ENCODE results near the gene HTR2C.

DNA sequence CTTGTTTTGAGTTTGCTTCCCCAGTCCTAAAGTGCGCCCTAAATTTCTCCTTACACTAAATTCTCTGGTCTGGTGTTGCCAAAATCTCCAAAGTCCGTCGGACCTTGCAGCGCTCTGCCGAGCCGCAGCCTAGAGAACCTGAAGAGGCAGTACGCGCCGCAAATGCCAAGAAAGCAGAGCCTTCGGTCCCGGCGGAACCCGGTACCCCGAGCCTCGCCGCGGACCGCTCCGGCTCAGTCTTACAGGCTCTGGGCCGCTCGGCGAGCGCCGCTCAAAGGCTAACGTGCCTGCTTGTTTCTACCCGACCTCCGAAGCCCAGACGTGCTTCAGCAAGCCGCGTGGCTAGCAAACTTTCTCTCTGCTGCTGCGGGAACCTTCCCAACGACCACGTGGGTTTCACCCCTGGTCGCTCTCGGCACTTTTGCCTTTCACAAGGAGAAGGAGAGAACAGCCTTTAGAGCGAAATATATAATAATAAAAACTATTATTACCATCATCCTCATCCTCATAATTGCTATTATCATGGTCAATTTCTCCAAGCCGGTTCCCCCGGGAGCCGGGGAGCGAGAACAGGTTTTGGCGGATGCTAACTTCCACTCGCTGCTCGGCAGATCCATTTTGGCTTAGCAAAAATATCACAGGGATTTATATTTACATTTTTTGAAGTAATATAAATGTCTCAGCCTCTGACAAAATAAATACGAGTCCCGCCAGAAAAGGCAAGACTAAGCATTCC, 2.2 kb upstream of the HTR2C start:
- TF ChIP-seq, protein P1, sequence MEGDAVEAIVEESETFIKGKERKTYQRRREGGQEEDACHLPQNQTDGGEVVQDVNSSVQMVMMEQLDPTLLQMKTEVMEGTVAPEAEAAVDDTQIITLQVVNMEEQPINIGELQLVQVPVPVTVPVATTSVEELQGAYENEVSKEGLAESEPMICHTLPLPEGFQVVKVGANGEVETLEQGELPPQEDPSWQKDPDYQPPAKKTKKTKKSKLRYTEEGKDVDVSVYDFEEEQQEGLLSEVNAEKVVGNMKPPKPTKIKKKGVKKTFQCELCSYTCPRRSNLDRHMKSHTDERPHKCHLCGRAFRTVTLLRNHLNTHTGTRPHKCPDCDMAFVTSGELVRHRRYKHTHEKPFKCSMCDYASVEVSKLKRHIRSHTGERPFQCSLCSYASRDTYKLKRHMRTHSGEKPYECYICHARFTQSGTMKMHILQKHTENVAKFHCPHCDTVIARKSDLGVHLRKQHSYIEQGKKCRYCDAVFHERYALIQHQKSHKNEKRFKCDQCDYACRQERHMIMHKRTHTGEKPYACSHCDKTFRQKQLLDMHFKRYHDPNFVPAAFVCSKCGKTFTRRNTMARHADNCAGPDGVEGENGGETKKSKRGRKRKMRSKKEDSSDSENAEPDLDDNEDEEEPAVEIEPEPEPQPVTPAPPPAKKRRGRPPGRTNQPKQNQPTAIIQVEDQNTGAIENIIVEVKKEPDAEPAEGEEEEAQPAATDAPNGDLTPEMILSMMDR (IDR thresholded peaks at IDR 0.05) = peak; percentile 11
- peak; percentile 81 for TF ChIP-seq EZH2phosphoT487 (IDR thresholded peaks at IDR 0.05)
